ENCODE data around the gene RBP3.
"Not testable (repeated sequence)": the region's sequence is repeated elsewhere in the genome, so short reads cannot be mapped to it uniquely, and the experiment has no call there.

Gene RBP3

GRCh38 chr10:47383261-47384147 is 35.3 kb downstream of the RBP3 start:
- CTCF ChIA-PET = no interaction called here
- TF ChIP-seq CTCF (IDR thresholded peaks at IDR 0.05; ENCODE audit: control extremely low read depth, extremely low read depth, low read depth, missing control alignments) = no peak
- POLR2A ChIA-PET = no interaction called here
- DNase-seq (ENCODE audit: extremely low spot score) = no peak

GRCh38 chr10:47384148-47384921 is 36.2 kb downstream of the RBP3 start, which contains the start of gene ZNF488:
TSS of gene ZNF488 (minus strand) at chr10:47384293. CDS start at chr10:47368829, 15,464 bp downstream.
- POLR2A ChIA-PET = no interaction called here
- TF ChIP-seq CTCF (IDR thresholded peaks at IDR 0.05; ENCODE audit: control extremely low read depth, extremely low read depth, low read depth, missing control alignments) = no peak
- peak; percentile 91 for DNase-seq (ENCODE audit: extremely low spot score)
- CTCF ChIA-PET = interaction anchor here (0.9 kb wide), 1 partner anchor 65 kb away, joined by 3 read pairs; no protein-coding TSS in a partner anchor

DNA sequence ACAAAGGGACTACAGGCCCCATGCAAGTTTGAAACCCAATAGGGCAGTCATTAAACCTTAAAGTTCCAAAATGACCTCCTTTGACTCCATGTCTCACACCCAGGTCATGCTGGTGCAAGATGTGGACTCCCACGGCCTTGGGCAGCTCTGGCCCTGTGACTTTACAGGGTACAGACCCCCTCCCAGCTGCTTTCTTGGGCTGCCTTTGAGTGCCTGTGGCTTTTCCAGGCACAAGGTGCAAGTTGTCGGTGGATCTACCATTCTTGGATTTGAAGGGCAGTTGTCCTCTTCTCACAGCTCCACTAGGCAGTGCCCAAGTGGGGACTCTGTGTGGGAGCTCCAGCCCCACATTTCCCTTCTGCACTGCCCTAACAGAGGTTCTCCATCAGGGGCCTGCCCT is 37.9 kb downstream of the RBP3 start:
- POLR2A ChIA-PET; CTCF ChIA-PET; DNase-seq (ENCODE audit: extremely low spot score): not testable (repeated sequence)

GRCh38 chr10:47388879-47389278 is 40.7 kb downstream of the RBP3 start:
- POLR2A ChIA-PET = no interaction called here

GRCh38 chr10:47389619-47390018 is 41.5 kb downstream of the RBP3 start:
- CTCF ChIA-PET = no interaction called here
- TF ChIP-seq CTCF (IDR thresholded peaks at IDR 0.05; ENCODE audit: control extremely low read depth, extremely low read depth, low read depth, missing control alignments) = no peak
- no peak for DNase-seq (ENCODE audit: extremely low spot score)
- POLR2A ChIA-PET = no interaction called here

More at GRCh38 chr10:47388879-47389278, 40.7 kb downstream of the RBP3 start:
- DNase-seq (ENCODE audit: extremely low spot score) = no peak
- CTCF ChIA-PET = no interaction called here
- no peak for TF ChIP-seq CTCF (IDR thresholded peaks at IDR 0.05; ENCODE audit: control extremely low read depth, extremely low read depth, low read depth, missing control alignments)

- DNase-seq (ENCODE audit: extremely low spot score) = no peak
- POLR2A ChIA-PET = no interaction called here
- TF ChIP-seq CTCF (IDR thresholded peaks at IDR 0.05; ENCODE audit: control extremely low read depth, extremely low read depth, low read depth, missing control alignments) = no peak
- CTCF ChIA-PET = interaction anchor here (1.3 to 1.8 kb wide), 3 partner anchors 17 to 372 kb away, joined by 4 to 5 read pairs (median 4); no protein-coding TSS in a partner anchor
These were observed 48.2 kb downstream of the RBP3 start for GRCh38 chr10:47396311-47396717.

DNA sequence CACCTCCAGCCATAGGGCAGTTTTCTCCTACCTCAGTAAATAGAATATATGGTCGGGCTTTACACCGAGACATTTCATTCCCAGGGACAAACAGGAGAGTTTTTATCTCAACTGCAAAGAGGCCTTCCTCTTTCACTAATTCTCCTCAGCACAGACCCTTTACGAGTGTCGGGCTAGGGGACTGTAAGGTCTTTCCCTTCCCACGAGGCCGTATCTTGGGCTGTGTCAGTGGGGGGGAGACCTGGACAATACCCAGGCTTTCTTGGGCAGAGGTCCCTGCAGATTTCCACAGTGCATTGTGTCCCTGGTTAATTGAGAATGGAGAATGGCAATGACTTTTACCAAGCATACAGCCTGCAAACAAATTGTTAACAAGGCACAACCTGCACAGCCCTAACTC is 49.1 kb downstream of the RBP3 start:
- DNase-seq (ENCODE audit: extremely low spot score) = no peak
- ChIA-PET CTCF (no interaction called here), POLR2A (no interaction called here)
- TF ChIP-seq CTCF (IDR thresholded peaks at IDR 0.05; ENCODE audit: control extremely low read depth, extremely low read depth, low read depth, missing control alignments) = no peak
